Vagina (tissue), 2 donors: Measurements from ENCODE around the gene APLF.

Experiments used
- CTCF ChIP-seq, 3 experiments: fragments of 450-650 bp in 2 of 3; fragments of 200-600 bp in 1 of 3; sonication (generic) in 1 of 3; IDR thresholded peaks; one replicate each; pipeline ENCODE4 v1.5.1; 2017 to 2019; ENCODE audit warnings: antibody characterized with exemption in 3 of 3, mild to moderate bottlenecking in 2 of 3, moderate library complexity in 2 of 3
- POLR2A ChIP-seq, 2 donors: fragments of 450-650 bp; IDR thresholded peaks; one replicate each; pipeline ENCODE4 v1.6.1; 2017; ENCODE audit warnings: antibody characterized with exemption in 2 of 2, mild to moderate bottlenecking in 2 of 2, moderate library complexity in 2 of 2
- POLR2AphosphoS5 ChIP-seq, 2 donors: sonication (generic); formaldehyde crosslinking; IDR thresholded peaks; one replicate each; pipeline ENCODE4 v1.9.0; 2017; ENCODE audit warnings: antibody characterized with exemption in 2 of 2, mild to moderate bottlenecking in 2 of 2, low read depth in 1 of 2; ENCODE audit not compliant: insufficient read depth in 1 of 2

GRCh38 chr2:68471385-68471784 is 4.0 kb downstream of the APLF start:
- no peak for TF ChIP-seq POLR2AphosphoS5 (IDR thresholded peaks at IDR 0.05; ENCODE audit: insufficient read depth in 1 of 2, low read depth in 1 of 2)
- no peak for TF ChIP-seq CTCF (IDR thresholded peaks at IDR 0.05)
- TF ChIP-seq POLR2A (IDR thresholded peaks at IDR 0.05) = no peak
